ENCODE data around the gene DHX38. TPM values are rescaled to one million over a fixed set of nuclear protein-coding genes. Genes with fewer than 3 reads are reported as not detected.
A peak's percentile ranks its signal among the peaks of the same experiment; 100 is the strongest.

DHX38 gene
- total RNA-seq, 4 donors from 2014 or later: 31.7 to 52.7 (median 47.7) TPM

DNA sequence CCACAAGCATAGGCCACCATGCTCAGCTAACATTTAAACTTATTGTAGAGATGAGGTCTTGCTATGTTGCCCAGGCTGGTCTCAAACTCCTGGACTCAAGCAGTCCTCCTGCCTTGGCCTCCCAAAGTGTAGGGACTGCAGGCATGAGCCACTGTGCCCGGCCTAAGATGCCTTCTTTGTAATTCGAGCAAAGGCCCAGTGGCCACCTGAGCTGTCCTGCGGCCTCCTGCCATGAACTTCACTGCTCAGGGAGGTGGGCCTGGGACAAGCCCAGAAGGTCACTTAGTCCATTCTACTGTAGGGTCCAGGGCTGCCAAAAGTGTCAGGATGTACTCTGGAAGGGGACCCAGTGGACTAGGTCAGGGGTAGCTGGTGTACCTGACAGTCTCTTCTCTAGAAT is 30.5 kb downstream of the DHX38 start:
- no peak for TF ChIP-seq POLR2A (IDR thresholded peaks at IDR 0.05)
- TF ChIP-seq, protein P1, sequence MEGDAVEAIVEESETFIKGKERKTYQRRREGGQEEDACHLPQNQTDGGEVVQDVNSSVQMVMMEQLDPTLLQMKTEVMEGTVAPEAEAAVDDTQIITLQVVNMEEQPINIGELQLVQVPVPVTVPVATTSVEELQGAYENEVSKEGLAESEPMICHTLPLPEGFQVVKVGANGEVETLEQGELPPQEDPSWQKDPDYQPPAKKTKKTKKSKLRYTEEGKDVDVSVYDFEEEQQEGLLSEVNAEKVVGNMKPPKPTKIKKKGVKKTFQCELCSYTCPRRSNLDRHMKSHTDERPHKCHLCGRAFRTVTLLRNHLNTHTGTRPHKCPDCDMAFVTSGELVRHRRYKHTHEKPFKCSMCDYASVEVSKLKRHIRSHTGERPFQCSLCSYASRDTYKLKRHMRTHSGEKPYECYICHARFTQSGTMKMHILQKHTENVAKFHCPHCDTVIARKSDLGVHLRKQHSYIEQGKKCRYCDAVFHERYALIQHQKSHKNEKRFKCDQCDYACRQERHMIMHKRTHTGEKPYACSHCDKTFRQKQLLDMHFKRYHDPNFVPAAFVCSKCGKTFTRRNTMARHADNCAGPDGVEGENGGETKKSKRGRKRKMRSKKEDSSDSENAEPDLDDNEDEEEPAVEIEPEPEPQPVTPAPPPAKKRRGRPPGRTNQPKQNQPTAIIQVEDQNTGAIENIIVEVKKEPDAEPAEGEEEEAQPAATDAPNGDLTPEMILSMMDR (IDR thresholded peaks at IDR 0.05): no peak
- WGBS, 2 donors: 96 to 100% methylated on average over 2 to 3 of the region's 3 CpGs
- intact Hi-C loops (cut with DNase I): loop anchor here (10.0 kb wide), 1 partner anchor 341 kb away; no protein-coding TSS in a partner anchor
- Histone ChIP-seq H3K4me1 (no peaks in the 10 kb centered on the region), H3K27ac (no peak overlapping the region), H3K27me3 (no peaks in the 10 kb centered on the region), H3K4me3 (replicated peaks in 1 of 3) (no peak overlapping the region), H3K36me3 (no peaks in the 10 kb centered on the region), H3K9me3 (no peaks in the 10 kb centered on the region)
- no peak for DNase-seq

DNA sequence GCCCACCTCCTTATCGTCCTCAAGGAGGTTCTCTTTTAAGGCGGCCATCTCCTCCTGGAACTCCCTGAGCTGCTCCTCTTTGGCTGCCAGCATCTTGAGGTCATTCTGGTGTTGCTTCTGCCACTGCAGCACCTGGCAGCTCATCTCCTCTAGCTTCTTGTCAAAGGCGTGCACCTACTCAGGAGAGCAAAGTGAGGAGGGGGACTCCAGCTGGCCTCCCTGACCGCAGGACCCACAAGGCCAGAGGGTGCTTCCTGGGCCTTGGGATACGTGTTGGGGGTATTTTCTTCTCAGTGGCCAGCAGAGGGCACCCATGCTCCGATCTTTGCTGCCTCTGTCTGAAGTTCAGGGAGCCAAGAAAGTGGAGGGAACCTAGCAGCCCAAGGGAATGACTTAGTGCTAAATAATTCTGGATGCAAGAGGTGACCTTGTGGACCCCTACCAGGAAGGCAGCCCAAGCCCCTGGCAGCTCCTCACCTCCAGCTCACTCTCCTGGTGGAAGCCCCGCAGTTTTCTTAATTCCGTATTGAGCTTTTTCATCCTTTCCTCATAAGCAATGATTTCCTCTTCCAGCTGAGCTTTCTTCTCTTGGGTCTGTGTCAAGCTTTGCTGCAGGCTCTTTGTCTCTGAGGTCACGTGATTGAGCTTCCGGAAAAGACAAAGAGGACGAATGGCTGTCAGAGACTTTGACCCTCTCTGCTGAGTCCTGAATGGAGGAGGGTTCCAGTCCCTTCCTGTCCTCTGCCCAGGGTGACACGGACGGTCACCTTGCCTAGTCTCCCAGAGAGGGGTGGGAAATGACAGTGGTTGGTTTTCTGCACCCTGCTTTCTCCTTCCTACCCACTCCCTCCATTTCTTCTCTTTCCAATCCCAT is 31.4 kb downstream of the DHX38 start:
- intact Hi-C loops (cut with DNase I): loop anchor here (10.0 kb wide), 1 partner anchor 340 kb away; no protein-coding TSS in a partner anchor
- Histone ChIP-seq H3K36me3 (no peaks in the 10 kb centered on the region), H3K27me3 (no peaks in the 10 kb centered on the region), H3K9me3 (no peaks in the 10 kb centered on the region), H3K4me1 (no peaks in the 10 kb centered on the region), H3K27ac (no peak overlapping the region), H3K4me3 (replicated peaks in 1 of 3) (no peak overlapping the region)
- 39 to 42% methylated on average over 13 of the region's 13 CpGs for WGBS, 2 donors
- DNase-seq: peak; percentile 58 to 76
- no peak for TF ChIP-seq POLR2A (IDR thresholded peaks at IDR 0.05)
- TF ChIP-seq, protein P1 (IDR thresholded peaks at IDR 0.05): peak; percentile 32 to 81 (median 68)

DNA sequence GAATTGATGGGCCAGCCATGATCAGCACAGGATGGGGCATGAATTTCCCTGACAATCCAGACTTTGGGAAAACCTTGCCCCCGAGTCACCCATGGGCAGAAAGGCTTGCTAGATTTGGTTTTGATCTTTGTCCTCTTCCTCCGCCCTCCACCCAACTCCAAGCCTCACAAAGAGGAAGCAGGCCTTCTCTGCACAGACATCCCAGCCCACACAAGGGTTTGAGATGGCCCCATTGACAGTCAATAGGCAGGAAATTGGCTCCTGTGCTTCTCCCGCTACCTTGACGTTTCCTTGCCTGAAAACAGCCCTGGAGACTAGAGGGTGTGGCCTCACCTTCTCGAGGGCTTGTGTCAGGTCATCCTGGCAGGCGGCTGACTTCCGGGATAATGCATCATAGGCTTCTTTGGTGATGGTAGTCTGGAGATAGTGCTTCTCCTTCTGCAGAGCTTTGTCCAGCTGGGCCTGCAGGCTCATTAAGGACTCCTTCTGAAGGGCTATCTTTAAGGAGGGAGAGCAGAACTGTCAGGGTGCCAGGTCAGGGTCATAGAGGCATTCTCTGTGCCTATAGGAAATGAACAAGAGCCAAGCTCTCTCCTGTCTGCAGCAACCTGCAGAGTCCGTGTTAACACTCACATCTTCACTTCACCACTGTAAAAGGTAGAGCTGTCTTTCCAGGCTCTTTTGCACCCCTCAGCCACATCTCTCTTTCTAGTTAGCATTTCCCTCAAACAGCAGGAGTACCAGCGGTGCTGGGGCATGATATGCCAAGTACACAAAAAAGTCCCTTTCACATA is 32.2 kb downstream of the DHX38 start:
- Histone ChIP-seq H3K4me3 (replicated peaks in 1 of 3) (no peak overlapping the region), H3K27me3 (no peaks in the 10 kb centered on the region), H3K9me3 (no peaks in the 10 kb centered on the region), H3K27ac (no peak overlapping the region), H3K36me3 (no peaks in the 10 kb centered on the region), H3K4me1 (no peaks in the 10 kb centered on the region)
- no peak for DNase-seq
- TF ChIP-seq, protein P1 (IDR thresholded peaks at IDR 0.05): no peak
- no peak for TF ChIP-seq POLR2A (IDR thresholded peaks at IDR 0.05)
- WGBS, 2 donors: 81 to 82% methylated on average over 9 of the region's 9 CpGs
- intact Hi-C loops (cut with DNase I): loop anchor here (10.0 kb wide), 1 partner anchor 339 kb away; no protein-coding TSS in a partner anchor

DNA sequence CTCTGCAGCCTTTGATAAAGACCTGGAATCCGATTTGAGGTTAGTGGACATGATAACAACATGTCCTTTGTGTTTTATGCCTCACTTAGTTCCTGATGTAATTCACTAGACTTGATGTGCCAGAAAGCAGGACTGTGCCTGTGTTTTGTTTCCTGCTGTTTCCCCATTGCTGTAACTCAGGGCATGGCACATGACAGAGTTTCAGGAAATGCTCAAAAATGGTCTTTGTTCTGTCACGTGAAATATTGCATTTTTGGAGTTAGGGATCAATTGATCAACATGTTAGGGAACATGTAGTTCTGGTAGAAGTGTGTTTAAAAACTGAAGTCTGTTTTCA is 32.8 kb downstream of the DHX38 start:
- H3K9me3 ChIP-seq: no peaks in the 10 kb centered on the region
- H3K4me1 ChIP-seq: no peaks in the 10 kb centered on the region
- intact Hi-C loops (cut with DNase I): loop anchor here (10.0 kb wide), 1 partner anchor 338 kb away; no protein-coding TSS in a partner anchor
- no peak for DNase-seq
- 65 to 70% methylated on average over 2 of the region's 2 CpGs for WGBS, 2 donors
- no peak overlapping the region for H3K27ac ChIP-seq
- H3K27me3 ChIP-seq: no peaks in the 10 kb centered on the region
- TF ChIP-seq, protein P1 (IDR thresholded peaks at IDR 0.05): no peak
- TF ChIP-seq POLR2A (IDR thresholded peaks at IDR 0.05): no peak
- no peaks in the 10 kb centered on the region for H3K36me3 ChIP-seq
- no peak overlapping the region for H3K4me3 ChIP-seq (replicated peaks in 1 of 3)

Data from thyroid gland (tissue), 4 donors.